Small intestine (tissue), 7 donors: ENCODE results near the gene OGFOD2. TPM values are rescaled to one million over a fixed set of nuclear protein-coding genes. Genes with fewer than 3 reads are reported as not detected.
A peak's percentile ranks its signal among the peaks of the same experiment; 100 is the strongest.

Source experiments
- DNase-seq, 2 donors: peaks; one replicate each; pipeline versions ENCODE4 v3.0.0 to v3.0.0-alpha.2; 2013
- FAIRE-seq: peaks from 2 replicates; lab custom pipeline; 2012; peaks lifted over from hg19 to GRCh38; lab: Jason Lieb, UNC
- H3K27ac ChIP-seq, 3 donors: one replicate each; pipeline ENCODE4 v1.5.1; 2013; ENCODE audit warnings: low read length in 2 of 3, mild to moderate bottlenecking in 2 of 3, control low read depth in 1 of 3, inconsistent platforms in 1 of 3, low read depth in 1 of 3, moderate library complexity in 1 of 3
- H3K27me3 ChIP-seq, 3 donors: one replicate each; pipeline ENCODE4 v1.6.1; 2013; ENCODE audit warnings: low read length in 3 of 3, inconsistent platforms in 1 of 3; ENCODE audit not compliant: control insufficient read depth in 3 of 3, insufficient read depth in 3 of 3
- H3K36me3 ChIP-seq, 3 donors: one replicate each; pipeline ENCODE4 v1.6.1; 2013; ENCODE audit warnings: low read length in 3 of 3, inconsistent platforms in 1 of 3, low read depth in 1 of 3, mild to moderate bottlenecking in 1 of 3, moderate library complexity in 1 of 3; ENCODE audit not compliant: control insufficient read depth in 3 of 3, insufficient read depth in 2 of 3
- H3K4me1 ChIP-seq, 3 donors: one replicate each; pipeline ENCODE4 v1.6.1; 2013; ENCODE audit warnings: low read length in 2 of 3, inconsistent platforms in 1 of 3, low read depth in 1 of 3, mild to moderate bottlenecking in 1 of 3, moderate library complexity in 1 of 3; ENCODE audit not compliant: control insufficient read depth in 3 of 3, insufficient read depth in 2 of 3
- H3K4me3 ChIP-seq, 3 donors: one replicate each; pipeline ENCODE4 v1.5.1; 2013; ENCODE audit warnings: low read length in 3 of 3, control low read depth in 1 of 3, inconsistent platforms in 1 of 3, low read depth in 1 of 3, mild to moderate bottlenecking in 1 of 3, moderate library complexity in 1 of 3
- H3K9me3 ChIP-seq, 2 donors: one replicate each; pipeline ENCODE4 v1.6.1; 2013; ENCODE audit warnings: low read depth in 1 of 2, low read length in 1 of 2; ENCODE audit not compliant: control insufficient read depth in 2 of 2, insufficient read depth in 1 of 2
- WGBS, 3 donors: extraction: QIAGEN DNeasy Blood & Tissue Kit; methylation state at CpG; one replicate each; pipeline ENCODE4 v1.1.7; 2013; 5-methylcytosine and 5-hydroxymethylcytosine counted together
- polyA plus RNA-seq, 4 donors: library from polyadenylated mRNA; stranded (reverse) in 3 of 4; unstranded in 1 of 4; fragments of 200-250 nt in 3 of 4; fragments of 120-200 nt in 1 of 4; gene quantifications; one replicate each; pipeline versions ENCODE4 v1.2.1 to v1.2.3, GENCODE V29; 2013
- donor health status: healthy with polysubstance abuse.
- donor health status: control.
- donor health status: control.
- donor health status: Bipolar disorder and iron deficiency.
- donor health status: healthy.

Gene OGFOD2
- polyA plus RNA-seq, 4 donors, result 25.0 to 30.3 (median 27.4) TPM

- Histone ChIP-seq H3K4me3 (no peak overlapping the region), H3K36me3 (peaks cover 0 to 67% (median 0%) of the 10 kb centered on the region in 3 donors), H3K9me3 (no peaks in the 10 kb centered on the region), H3K27me3 (no peaks in the 10 kb centered on the region), H3K4me1 (peaks cover 0 to 22% (median 0%) of the 10 kb centered on the region in 3 donors), H3K27ac (no peak overlapping the region)
- no peak for DNase-seq
- WGBS, 3 donors, result 91 to 93% (median 91%) methylated on average over 15 to 16 of the region's 16 CpGs
- no peak for FAIRE-seq
Measured at GRCh38 chr12:122996621-122997342, 21.7 kb downstream of the OGFOD2 start.

- Histone ChIP-seq H3K27ac (no peak overlapping the region), H3K36me3 (peaks cover 0 to 60% (median 0%) of the 10 kb centered on the region in 3 donors), H3K27me3 (no peaks in the 10 kb centered on the region), H3K4me3 (no peak overlapping the region), H3K4me1 (peaks cover 0 to 19% (median 0%) of the 10 kb centered on the region in 3 donors), H3K9me3 (no peaks in the 10 kb centered on the region)
- WGBS, 3 donors, result 91 to 97% (median 94%) methylated on average over 25 of the region's 25 CpGs
- no peak for DNase-seq
- no peak for FAIRE-seq
Measured at GRCh38 chr12:122997343-122998250, 22.6 kb downstream of the OGFOD2 start.

GRCh38 chr12:122998316-122998715, 23.3 kb downstream of the OGFOD2 start:
- WGBS, 3 donors, result 79 to 89% (median 88%) methylated on average over 4 of the region's 4 CpGs
- Histone ChIP-seq H3K27ac (no peak overlapping the region), H3K27me3 (no peaks in the 10 kb centered on the region), H3K36me3 (peaks cover 0 to 62% (median 0%) of the 10 kb centered on the region in 3 donors), H3K4me3 (no peak overlapping the region), H3K4me1 (peaks cover 0 to 13% (median 0%) of the 10 kb centered on the region in 3 donors), H3K9me3 (no peaks in the 10 kb centered on the region)
- DNase-seq (no peak), FAIRE-seq (no peak)

- no peaks in the 10 kb centered on the region for H3K27me3 ChIP-seq
- DNase-seq (no peak), FAIRE-seq (no peak)
- H3K36me3 ChIP-seq, result peaks cover 0 to 70% (median 5%) of the 10 kb centered on the region in 3 donors
- H3K9me3 ChIP-seq, result no peaks in the 10 kb centered on the region
- WGBS, 3 donors, result 85 to 88% (median 86%) methylated on average over 8 of the region's 8 CpGs
- no peak overlapping the region for H3K27ac ChIP-seq
- H3K4me3 ChIP-seq, result no peak overlapping the region
- H3K4me1 ChIP-seq, result peaks cover 0 to 6% (median 0%) of the 10 kb centered on the region in 3 donors
Measured at GRCh38 chr12:122999196-122999946, 24.3 kb downstream of the OGFOD2 start.

GRCh38 chr12:122999986-123000420, 25.0 kb downstream of the OGFOD2 start:
- FAIRE-seq, result no peak
- H3K36me3 ChIP-seq, result peaks cover 0 to 70% (median 6%) of the 10 kb centered on the region in 3 donors
- 77 to 86% (median 84%) methylated on average over 20 of the region's 20 CpGs for WGBS, 3 donors
- no peaks in the 10 kb centered on the region for H3K27me3 ChIP-seq
- no peaks in the 10 kb centered on the region for H3K9me3 ChIP-seq
- no peak overlapping the region for H3K27ac ChIP-seq
- DNase-seq, result no peak
- H3K4me3 ChIP-seq, result no peak overlapping the region
- H3K4me1 ChIP-seq, result peaks cover 0 to 6% (median 0%) of the 10 kb centered on the region in 3 donors

- DNase-seq, result no peak
- FAIRE-seq, result no peak
- WGBS, 3 donors, result 93 to 99% (median 97%) methylated on average over 10 of the region's 10 CpGs
Measured at GRCh38 chr12:123000578-123000977, 25.5 kb downstream of the OGFOD2 start.

GRCh38 chr12:123001464-123001863, 26.4 kb downstream of the OGFOD2 start:
- Histone ChIP-seq H3K27me3 (no peaks in the 10 kb centered on the region), H3K36me3 (peaks cover 0 to 66% (median 6%) of the 10 kb centered on the region in 3 donors), H3K4me1 (peaks cover 0 to 6% (median 0%) of the 10 kb centered on the region in 3 donors), H3K9me3 (no peaks in the 10 kb centered on the region), H3K27ac (peak overlapping the region in 1 of 3 donors; percentile 50), H3K4me3 (no peak overlapping the region)
- 72 to 89% (median 82%) methylated on average over 3 of the region's 3 CpGs for WGBS, 3 donors
- FAIRE-seq (no peak), DNase-seq (peak; percentile 31 to 60)

More at GRCh38 chr12:123000578-123000977, 25.5 kb downstream of the OGFOD2 start:
- no peaks in the 10 kb centered on the region for H3K9me3 ChIP-seq
- no peak overlapping the region for H3K27ac ChIP-seq
- no peak overlapping the region for H3K4me3 ChIP-seq
- no peaks in the 10 kb centered on the region for H3K27me3 ChIP-seq
- peaks cover 0 to 71% (median 6%) of the 10 kb centered on the region in 3 donors for H3K36me3 ChIP-seq
- H3K4me1 ChIP-seq, result peaks cover 0 to 6% (median 0%) of the 10 kb centered on the region in 3 donors
